ENCODE data around the gene CLEC10A. TPM values are rescaled to one million over a fixed set of nuclear protein-coding genes. Genes with fewer than 3 reads are reported as not detected.
"Not testable (repeated sequence)": the region's sequence is repeated elsewhere in the genome, so short reads cannot be mapped to it uniquely, and the experiment has no call there.

CLEC10A gene
- total RNA-seq, 6 donors from 2014 or later = 0.76 to 16.8 (median 5.1) TPM

DNA sequence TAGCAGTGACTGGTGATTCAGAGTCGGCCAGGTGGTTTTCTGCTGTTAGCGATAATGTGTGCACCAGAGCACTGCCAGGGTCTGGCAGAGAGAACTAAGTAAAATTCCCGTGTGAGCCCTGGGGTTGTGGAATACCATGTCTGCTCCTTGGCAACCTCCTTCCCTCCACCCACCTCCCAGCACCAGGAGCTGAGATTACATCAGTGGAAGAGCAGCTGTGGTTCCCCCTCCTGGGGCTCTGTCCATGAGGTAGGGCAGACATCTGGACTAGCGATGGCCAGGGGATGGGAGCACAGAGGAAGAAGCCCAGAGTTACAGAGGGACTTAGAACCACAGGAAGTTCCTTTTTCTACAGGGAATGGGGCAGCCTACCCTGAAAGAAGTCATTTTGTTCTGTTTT, 15.8 kb downstream of the CLEC10A start:
- H3K27me3 ChIP-seq = no peaks in the 10 kb centered on the region
- H3K36me3 ChIP-seq = no peaks in the 10 kb centered on the region
- H3K9me3 ChIP-seq = peaks cover 4 to 11% (median 5%) of the 10 kb centered on the region in 4 donors
- DNase-seq (no peak), ATAC-seq (ENCODE audit: low FRiP score in 2 of 2) (peak in 1 of 2 donors; percentile 50)
- H3K4me1 ChIP-seq = no peaks in the 10 kb centered on the region
- no peak overlapping the region for H3K27ac ChIP-seq
- TF ChIP-seq POLR2A (IDR thresholded peaks at IDR 0.05) = no peak
- no peak for TF ChIP-seq EP300 (IDR thresholded peaks at IDR 0.05)
- TF ChIP-seq, protein P1, sequence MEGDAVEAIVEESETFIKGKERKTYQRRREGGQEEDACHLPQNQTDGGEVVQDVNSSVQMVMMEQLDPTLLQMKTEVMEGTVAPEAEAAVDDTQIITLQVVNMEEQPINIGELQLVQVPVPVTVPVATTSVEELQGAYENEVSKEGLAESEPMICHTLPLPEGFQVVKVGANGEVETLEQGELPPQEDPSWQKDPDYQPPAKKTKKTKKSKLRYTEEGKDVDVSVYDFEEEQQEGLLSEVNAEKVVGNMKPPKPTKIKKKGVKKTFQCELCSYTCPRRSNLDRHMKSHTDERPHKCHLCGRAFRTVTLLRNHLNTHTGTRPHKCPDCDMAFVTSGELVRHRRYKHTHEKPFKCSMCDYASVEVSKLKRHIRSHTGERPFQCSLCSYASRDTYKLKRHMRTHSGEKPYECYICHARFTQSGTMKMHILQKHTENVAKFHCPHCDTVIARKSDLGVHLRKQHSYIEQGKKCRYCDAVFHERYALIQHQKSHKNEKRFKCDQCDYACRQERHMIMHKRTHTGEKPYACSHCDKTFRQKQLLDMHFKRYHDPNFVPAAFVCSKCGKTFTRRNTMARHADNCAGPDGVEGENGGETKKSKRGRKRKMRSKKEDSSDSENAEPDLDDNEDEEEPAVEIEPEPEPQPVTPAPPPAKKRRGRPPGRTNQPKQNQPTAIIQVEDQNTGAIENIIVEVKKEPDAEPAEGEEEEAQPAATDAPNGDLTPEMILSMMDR (IDR thresholded peaks at IDR 0.05) = no peak
- TF ChIP-seq POLR2AphosphoS5 (IDR thresholded peaks at IDR 0.05) = no peak
- WGBS, 2 donors = 77 to 80% methylated on average over 4 of the region's 4 CpGs
- H3K4me3 ChIP-seq = no peak overlapping the region

DNA sequence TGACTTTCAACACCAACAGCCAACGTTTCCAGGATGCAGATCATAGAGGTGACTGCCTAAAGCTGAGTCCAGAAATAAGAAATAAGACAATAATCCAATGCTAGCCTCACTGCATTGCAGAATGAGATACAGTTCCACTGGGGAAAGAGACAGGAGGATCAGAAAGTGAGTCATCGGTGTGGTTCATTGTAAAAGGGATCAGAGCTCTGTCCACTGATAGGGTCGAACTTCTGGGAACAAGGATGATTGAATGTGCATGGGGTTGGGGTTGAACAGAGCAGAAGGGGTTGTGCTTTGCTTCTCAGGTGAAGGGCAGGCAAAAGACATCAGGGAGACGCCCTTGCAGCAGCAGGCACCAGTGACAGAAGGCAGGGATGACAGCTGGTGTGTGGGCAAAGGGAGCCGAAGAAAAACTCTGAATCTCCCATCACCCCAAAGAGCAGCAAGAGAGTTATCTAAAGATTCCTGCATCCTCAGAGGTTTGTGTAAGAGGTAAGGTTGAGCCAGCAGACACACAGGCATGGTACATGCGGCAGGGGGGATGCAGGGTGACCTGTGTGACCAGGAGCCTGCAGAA, 16.4 kb downstream of the CLEC10A start:
- 68 to 75% methylated on average over 6 of the region's 6 CpGs for WGBS, 2 donors
- Histone ChIP-seq H3K27ac (no peak overlapping the region), H3K4me1 (no peaks in the 10 kb centered on the region), H3K36me3 (no peaks in the 10 kb centered on the region), H3K4me3 (no peak overlapping the region), H3K9me3 (peaks cover 4 to 11% (median 5%) of the 10 kb centered on the region in 4 donors), H3K27me3 (no peaks in the 10 kb centered on the region)
- TF ChIP-seq POLR2A (IDR thresholded peaks at IDR 0.05) (no peak), POLR2AphosphoS5 (IDR thresholded peaks at IDR 0.05) (no peak), EP300 (IDR thresholded peaks at IDR 0.05) (no peak)
- TF ChIP-seq, protein P1 (IDR thresholded peaks at IDR 0.05) = no peak
- ATAC-seq (ENCODE audit: low FRiP score in 2 of 2) = no peak
- DNase-seq = no peak

GRCh38 chr17:7060165-7060891, 19.7 kb downstream of the CLEC10A start:
- Histone ChIP-seq H3K9me3 (no peaks in the 10 kb centered on the region), H3K27me3 (no peaks in the 10 kb centered on the region), H3K36me3 (no peaks in the 10 kb centered on the region), H3K4me1 (no peaks in the 10 kb centered on the region), H3K27ac (no peak overlapping the region), H3K4me3 (no peak overlapping the region)
- WGBS, 2 donors = 57 to 61% methylated on average over 6 of the region's 6 CpGs
- TF ChIP-seq EP300 (IDR thresholded peaks at IDR 0.05) = no peak
- DNase-seq (no peak), ATAC-seq (ENCODE audit: low FRiP score in 2 of 2) (no peak)

- H3K27me3 ChIP-seq = no peaks in the 10 kb centered on the region
- 64 to 67% methylated on average over 7 of the region's 7 CpGs for WGBS, 2 donors
- H3K4me1 ChIP-seq = no peaks in the 10 kb centered on the region
- no peak for TF ChIP-seq POLR2A (IDR thresholded peaks at IDR 0.05)
- TF ChIP-seq, protein P1 (IDR thresholded peaks at IDR 0.05) = no peak
- TF ChIP-seq POLR2AphosphoS5 (IDR thresholded peaks at IDR 0.05) = no peak
- TF ChIP-seq EP300 (IDR thresholded peaks at IDR 0.05) = no peak
- H3K27ac ChIP-seq = no peak overlapping the region
- no peak for ATAC-seq (ENCODE audit: low FRiP score in 2 of 2)
- no peaks in the 10 kb centered on the region for H3K36me3 ChIP-seq
- DNase-seq = no peak
- H3K9me3 ChIP-seq = no peaks in the 10 kb centered on the region
- no peak overlapping the region for H3K4me3 ChIP-seq
These were observed 21.1 kb downstream of the CLEC10A start for GRCh38 chr17:7058831-7059447.

GRCh38 chr17:7056386-7056785, 23.7 kb downstream of the CLEC10A start:
- no peak overlapping the region for H3K27ac ChIP-seq
- 84 to 91% methylated on average over 4 of the region's 4 CpGs for WGBS, 2 donors
- H3K9me3 ChIP-seq = no peaks in the 10 kb centered on the region
- H3K27me3 ChIP-seq = no peaks in the 10 kb centered on the region
- TF ChIP-seq POLR2A (IDR thresholded peaks at IDR 0.05) (no peak), POLR2AphosphoS5 (IDR thresholded peaks at IDR 0.05) (no peak), EP300 (IDR thresholded peaks at IDR 0.05) (no peak)
- TF ChIP-seq, protein P1 (IDR thresholded peaks at IDR 0.05) = no peak
- DNase-seq = no peak
- H3K36me3 ChIP-seq = no peaks in the 10 kb centered on the region
- H3K4me3 ChIP-seq = no peak overlapping the region
- H3K4me1 ChIP-seq = no peaks in the 10 kb centered on the region
- no peak for ATAC-seq (ENCODE audit: low FRiP score in 2 of 2)

DNA sequence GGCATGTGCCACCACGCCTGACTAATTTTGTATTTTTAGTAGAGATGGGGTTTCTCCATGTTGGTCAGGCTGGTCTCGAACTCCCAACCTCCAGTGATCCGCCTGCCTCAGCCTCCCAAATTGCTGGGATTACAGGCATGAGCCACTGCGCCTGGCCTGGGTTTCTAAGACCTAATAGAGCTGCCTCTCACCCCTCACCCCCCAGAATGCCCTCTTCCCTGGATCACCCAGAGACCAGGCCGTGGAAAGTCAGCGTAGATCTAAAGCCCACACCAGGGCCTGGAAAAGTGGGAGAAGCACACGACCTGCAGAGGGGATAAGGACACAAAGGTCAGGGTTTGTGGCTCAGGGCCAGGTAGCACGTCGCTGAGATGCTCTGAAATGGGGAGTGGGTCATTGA, 29.5 kb downstream of the CLEC10A start:
- peaks cover 8 to 18% (median 11%) of the 10 kb centered on the region in 4 donors for H3K4me1 ChIP-seq
- H3K9me3 ChIP-seq; ATAC-seq (ENCODE audit: low FRiP score in 2 of 2); H3K27me3 ChIP-seq; H3K27ac ChIP-seq; H3K4me3 ChIP-seq; H3K36me3 ChIP-seq; DNase-seq: not testable (repeated sequence)
- WGBS, 2 donors = 84 to 85% methylated on average over 9 of the region's 9 CpGs
